Measurements from ENCODE around the gene TSPAN9. TPM values are rescaled to one million over a fixed set of nuclear protein-coding genes. Genes with fewer than 3 reads are reported as not detected.

Gene TSPAN9
- total and polyA plus RNA-seq, 2 experiments from 2014 or later, result 6.0 to 31.5 TPM

DNA sequence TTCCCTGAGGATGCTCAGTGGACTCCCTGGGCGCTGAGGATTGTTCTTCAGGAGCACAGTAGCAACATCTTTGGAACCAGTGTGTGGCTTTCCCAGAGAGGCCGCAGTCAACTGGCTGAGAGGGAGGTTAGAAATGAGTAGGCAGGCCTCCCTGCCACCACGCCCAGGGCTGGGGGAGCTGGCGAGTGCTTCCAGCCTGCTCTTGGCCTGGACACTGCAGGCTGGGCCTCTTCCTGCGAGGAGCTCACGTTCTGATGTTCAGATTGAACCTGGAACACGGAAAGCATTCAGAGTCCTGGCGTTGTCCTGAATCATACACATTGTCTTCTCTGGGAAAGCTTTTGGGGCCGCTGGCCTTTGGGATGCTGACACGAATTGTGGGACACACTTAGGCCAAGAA, 15.6 kb downstream of the TSPAN9 start:
- ATAC-seq, result no peak

More for the DNA sequence above, 15.6 kb downstream of the TSPAN9 start:
- Histone ChIP-seq H3F3A (replicated peaks; ENCODE audit: low read depth) (no peaks in the 10 kb centered on the region), H3K4me3 (no peak overlapping the region), H3K27ac (ENCODE audit: low read depth) (no peak overlapping the region), H3K4me1 (ENCODE audit: insufficient read depth) (no peaks in the 10 kb centered on the region), H3K36me3 (ENCODE audit: insufficient read depth) (no peaks in the 10 kb centered on the region; the same call in 1 of the 2 replicates), H3K9me2 (ENCODE audit: insufficient read depth) (no peaks in the 10 kb centered on the region), H3K79me2 (replicated peaks; ENCODE audit: insufficient read depth) (no peaks in the 10 kb centered on the region), H2AFZ (no peak overlapping the region), H3K27me3 (ENCODE audit: insufficient read depth) (no peaks in the 10 kb centered on the region), H4K20me1 (replicated peaks; ENCODE audit: insufficient read depth) (no peaks in the 10 kb centered on the region), H3K4me2 (no peak overlapping the region)
- H3K36me3 Mint-ChIP-seq (ENCODE audit: low read depth), result peaks cover 13% of the 10 kb centered on the region
- H3K9me3 Mint-ChIP-seq, result peaks cover 18% of the 10 kb centered on the region
- no peak for DNase-seq (ENCODE audit: low spot score)
- TF ChIP-seq ZNF331 (CRISPR knock-in tag; IDR thresholded peaks at IDR 0.05; ENCODE audit: low read depth) (no peak), POLR2AphosphoS5 (IDR thresholded peaks at IDR 0.05; ENCODE audit: low read depth) (no peak), ZNF114 (CRISPR knock-in tag; IDR thresholded peaks at IDR 0.05) (no peak), JUNB (IDR thresholded peaks at IDR 0.05; ENCODE audit: unreplicated experiment) (no peak), ETS1 (IDR thresholded peaks at IDR 0.05) (no peak), ZNF462 (CRISPR knock-in tag; IDR thresholded peaks at IDR 0.05) (no peak), EZH2 (IDR thresholded peaks at IDR 0.05; ENCODE audit: low read depth, unreplicated experiment) (no peak), STAT1 (IDR thresholded peaks at IDR 0.05; ENCODE audit: unreplicated experiment) (no peak), CREB1 (CRISPR knock-in tag; IDR thresholded peaks at IDR 0.05; ENCODE audit: low read depth) (no peak)
- TF ChIP-seq, protein P1, sequence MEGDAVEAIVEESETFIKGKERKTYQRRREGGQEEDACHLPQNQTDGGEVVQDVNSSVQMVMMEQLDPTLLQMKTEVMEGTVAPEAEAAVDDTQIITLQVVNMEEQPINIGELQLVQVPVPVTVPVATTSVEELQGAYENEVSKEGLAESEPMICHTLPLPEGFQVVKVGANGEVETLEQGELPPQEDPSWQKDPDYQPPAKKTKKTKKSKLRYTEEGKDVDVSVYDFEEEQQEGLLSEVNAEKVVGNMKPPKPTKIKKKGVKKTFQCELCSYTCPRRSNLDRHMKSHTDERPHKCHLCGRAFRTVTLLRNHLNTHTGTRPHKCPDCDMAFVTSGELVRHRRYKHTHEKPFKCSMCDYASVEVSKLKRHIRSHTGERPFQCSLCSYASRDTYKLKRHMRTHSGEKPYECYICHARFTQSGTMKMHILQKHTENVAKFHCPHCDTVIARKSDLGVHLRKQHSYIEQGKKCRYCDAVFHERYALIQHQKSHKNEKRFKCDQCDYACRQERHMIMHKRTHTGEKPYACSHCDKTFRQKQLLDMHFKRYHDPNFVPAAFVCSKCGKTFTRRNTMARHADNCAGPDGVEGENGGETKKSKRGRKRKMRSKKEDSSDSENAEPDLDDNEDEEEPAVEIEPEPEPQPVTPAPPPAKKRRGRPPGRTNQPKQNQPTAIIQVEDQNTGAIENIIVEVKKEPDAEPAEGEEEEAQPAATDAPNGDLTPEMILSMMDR (conservative IDR thresholded peaks at IDR 0.05; ENCODE audit: low read depth in 2 of 2), result no peak
- H3K4me3 Mint-ChIP-seq, result no peak overlapping the region
- H3K27ac Mint-ChIP-seq, result no peak overlapping the region
- peaks cover 5% of the 10 kb centered on the region for H3K27me3 Mint-ChIP-seq (ENCODE audit: insufficient read depth, low read depth, poor library complexity)
- peaks cover 9% of the 10 kb centered on the region; the same call in 2 of the 3 replicates for H3K4me1 Mint-ChIP-seq
